GM12892 (cell line): Measurements from ENCODE around the gene CHST15.

Source experiments
- POLR2A ChIP-seq: IDR thresholded peaks from 2 replicates; pipeline ENCODE4 v1.6.1; 2011; ENCODE audit warnings: low read depth, low read length, control low read depth
- TAF1 ChIP-seq: IDR thresholded peaks from 2 replicates; pipeline ENCODE4 v1.6.1; 2011; ENCODE audit warnings: low read depth, mild to moderate bottlenecking, control low read depth, low read length, borderline replicate concordance

GRCh38 chr10:124043310-124044142 is 49.9 kb downstream of the CHST15 start:
- TF ChIP-seq TAF1 = no peak
- TF ChIP-seq POLR2A = no peak
